ENCODE results near the gene TRPC4AP. TPM values are rescaled to one million over a fixed set of nuclear protein-coding genes. Genes with fewer than 3 reads are reported as not detected.
A peak's percentile ranks its signal among the peaks of the same experiment; 100 is the strongest.
"Not testable (repeated sequence)": the region's sequence is repeated elsewhere in the genome, so short reads cannot be mapped to it uniquely, and the experiment has no call there.

TRPC4AP gene
- total RNA-seq, 2 experiments from 2014 or later: 31.9 to 38.8 TPM

GRCh38 chr20:35085477-35086225 lies 7.0 kb downstream of the TRPC4AP start:
- no peak for DNase-seq (ENCODE audit: low spot score)
- intact Hi-C loops (cut with micrococcal nuclease; ENCODE audit: unreplicated experiment): no loop called here
- TF ChIP-seq CTCF (conservative IDR thresholded peaks at IDR 0.05; ENCODE audit: low read length): no peak
- TF ChIP-seq EZH2phosphoT487 (IDR thresholded peaks at IDR 0.05; ENCODE audit: borderline replicate concordance, low read depth, low read length): no peak
- Histone ChIP-seq H3K9me2 (ENCODE audit: insufficient read depth, low read length) (no peaks in the 10 kb centered on the region), H4K20me1 (ENCODE audit: insufficient read depth, low read length) (no peaks in the 10 kb centered on the region), H3K4me3 (ENCODE audit: low read depth, low read length, poor library complexity, severe bottlenecking) (no peak overlapping the region), H3K36me3 (ENCODE audit: insufficient read depth, low read length) (peaks cover 26% of the 10 kb centered on the region), H3K79me2 (ENCODE audit: insufficient read depth, low read depth, low read length) (peaks cover 56% of the 10 kb centered on the region), H2AFZ (ENCODE audit: low read length) (no peak overlapping the region), H3K27ac (ENCODE audit: low read depth, low read length, poor library complexity, severe bottlenecking) (no peak overlapping the region), H3K4me2 (ENCODE audit: low read length) (no peak overlapping the region), H3K4me1 (ENCODE audit: insufficient read depth, low read length, poor library complexity, severe bottlenecking) (peaks cover under 1% of the 10 kb centered on the region), H3K9me3 (ENCODE audit: low read length) (no peaks in the 10 kb centered on the region)
- TSS peak; percentile 29 for BruUV-seq (replicated peaks)
- CTCF ChIA-PET (ENCODE audit: unreplicated experiment): no interaction called here
- POLR2A ChIA-PET: interaction anchor here (0.7 kb wide), 2 partner anchors 19 to 260 kb away, joined by 4 to 6 read pairs; no protein-coding TSS in a partner anchor

- ChIA-PET CTCF (ENCODE audit: unreplicated experiment) (no interaction called here), POLR2A (interaction anchor here (0.7 kb wide), 2 partner anchors 19 to 259 kb away, joined by 4 to 6 read pairs; no protein-coding TSS in a partner anchor)
- peaks cover 24% of the 10 kb centered on the region for H3K36me3 ChIP-seq (ENCODE audit: insufficient read depth, low read length)
- H3K27ac ChIP-seq (ENCODE audit: low read depth, low read length, poor library complexity, severe bottlenecking): no peak overlapping the region
- H4K20me1 ChIP-seq (ENCODE audit: insufficient read depth, low read length): no peaks in the 10 kb centered on the region
- no peak overlapping the region for H2AFZ ChIP-seq (ENCODE audit: low read length)
- H3K9me3 ChIP-seq (ENCODE audit: low read length): no peaks in the 10 kb centered on the region
- H3K4me1 ChIP-seq (ENCODE audit: insufficient read depth, low read length, poor library complexity, severe bottlenecking): no peaks in the 10 kb centered on the region
- H3K4me2 ChIP-seq (ENCODE audit: low read length): no peak overlapping the region
- BruUV-seq (replicated peaks): no TSS peak
- intact Hi-C loops (cut with micrococcal nuclease; ENCODE audit: unreplicated experiment): no loop called here
- H3K79me2 ChIP-seq (ENCODE audit: insufficient read depth, low read depth, low read length): peaks cover 57% of the 10 kb centered on the region; the same call in 1 of the 2 replicates
- DNase-seq (ENCODE audit: low spot score): no peak
- no peaks in the 10 kb centered on the region for H3K9me2 ChIP-seq (ENCODE audit: insufficient read depth, low read length)
- no peak overlapping the region for H3K4me3 ChIP-seq (ENCODE audit: low read depth, low read length, poor library complexity, severe bottlenecking)
- TF ChIP-seq EZH2phosphoT487 (IDR thresholded peaks at IDR 0.05; ENCODE audit: borderline replicate concordance, low read depth, low read length): no peak
- TF ChIP-seq CTCF (conservative IDR thresholded peaks at IDR 0.05; ENCODE audit: low read length): no peak
Measured at GRCh38 chr20:35084998-35085397, 7.6 kb downstream of the TRPC4AP start.

- H4K20me1 ChIP-seq (ENCODE audit: insufficient read depth, low read length); intact Hi-C loops (cut with micrococcal nuclease; ENCODE audit: unreplicated experiment); BruUV-seq (replicated peaks); H3K4me3 ChIP-seq (ENCODE audit: low read depth, low read length, poor library complexity, severe bottlenecking); CTCF ChIA-PET (ENCODE audit: unreplicated experiment); H3K4me2 ChIP-seq (ENCODE audit: low read length); DNase-seq (ENCODE audit: low spot score); H3K4me1 ChIP-seq (ENCODE audit: insufficient read depth, low read length, poor library complexity, severe bottlenecking); H3K9me2 ChIP-seq (ENCODE audit: insufficient read depth, low read length); H3K27ac ChIP-seq (ENCODE audit: low read depth, low read length, poor library complexity, severe bottlenecking); H2AFZ ChIP-seq (ENCODE audit: low read length); H3K9me3 ChIP-seq (ENCODE audit: low read length): not testable (repeated sequence)
- POLR2A ChIA-PET: interaction anchor here (0.7 kb wide), 1 partner anchor 40 kb away, joined by 5 read pairs; no protein-coding TSS in a partner anchor
- H3K36me3 ChIP-seq (ENCODE audit: insufficient read depth, low read length): peaks cover 19% of the 10 kb centered on the region
- H3K79me2 ChIP-seq (ENCODE audit: insufficient read depth, low read depth, low read length): peaks cover 53% of the 10 kb centered on the region; the same call in 1 of the 2 replicates
Measured at GRCh38 chr20:35080348-35080642, 12.3 kb downstream of the TRPC4AP start.

Data from OCI-LY7 (cell line).